RWPE2 (cell line): ENCODE results near the gene SPTBN5.

Source experiments
- ATAC-seq: fragments of 200-7000 bp; cut with Tn5 transposase; 3 replicates; pipeline ENCODE4 v1.9.1; 2021; ENCODE audit warnings: low read depth
- DNase-seq: peaks from one replicate; pipeline ENCODE4 v3.0.0-alpha.2; 2020; ENCODE audit warnings: low spot score
- H3K27ac ChIP-seq: fragments of 450-650 bp; 2 replicates; pipeline ENCODE4 v1.5.1; 2017; ENCODE audit warnings: mild to moderate bottlenecking; ENCODE audit not compliant: poor library complexity, severe bottlenecking
- H3K27me3 ChIP-seq: fragments of 250-450 bp; sonication (Bioruptor Pico); 2 replicates; pipeline ENCODE4 v1.5.1; 2021; ENCODE audit warnings: mild to moderate bottlenecking, moderate library complexity; ENCODE audit not compliant: insufficient read depth, poor library complexity, severe bottlenecking
- H3K36me3 ChIP-seq: fragments of 250-450 bp; sonication (Bioruptor Pico); 2 replicates; pipeline ENCODE4 v1.5.1; 2020; ENCODE audit warnings: low read depth, mild to moderate bottlenecking, moderate library complexity
- H3K4me1 ChIP-seq: fragments of 250-450 bp; sonication (Bioruptor Pico); 2 replicates; pipeline ENCODE4 v1.5.1; 2021; ENCODE audit warnings: mild to moderate bottlenecking, moderate library complexity; ENCODE audit not compliant: insufficient read depth, poor library complexity, severe bottlenecking
- H3K4me3 ChIP-seq: fragments of 250-450 bp; sonication (Bioruptor Pico); 2 replicates; pipeline ENCODE4 v1.5.1; 2021; ENCODE audit warnings: mild to moderate bottlenecking, moderate library complexity; ENCODE audit not compliant: severe bottlenecking
- H3K9me3 ChIP-seq: fragments of 250-450 bp; sonication (Bioruptor Pico); 2 replicates; pipeline ENCODE4 v1.5.1; 2021; ENCODE audit warnings: mild to moderate bottlenecking, moderate library complexity; ENCODE audit not compliant: severe bottlenecking
- TF ChIP-seq, protein P1 (sequence below): fragments of 450-650 bp; IDR thresholded peaks from one replicate; pipeline ENCODE4 v1.5.1; 2017; ENCODE audit warnings: mild to moderate bottlenecking, moderate library complexity; ENCODE audit not compliant: poor library complexity, severe bottlenecking

SPTBN5 gene

DNA sequence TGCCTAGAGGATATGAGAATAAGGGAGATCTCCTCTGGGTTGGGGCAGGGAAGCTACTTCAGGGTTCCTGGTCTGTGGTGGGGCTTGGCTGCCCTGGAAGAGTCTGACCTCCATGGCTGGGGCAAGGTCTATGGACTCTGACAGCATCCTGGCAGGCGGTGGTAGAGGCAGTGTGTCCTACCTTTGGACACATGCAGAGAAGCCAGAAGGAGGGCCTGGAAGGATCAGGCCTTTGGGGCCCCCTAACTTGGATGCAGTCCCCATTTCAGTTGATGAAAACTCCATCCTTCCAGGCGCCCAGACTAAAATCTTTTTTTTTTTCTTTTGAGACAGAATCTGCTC, 10.4 kb downstream of the SPTBN5 start:
- DNase-seq: no peak
- no peak for ATAC-seq
- Histone ChIP-seq H3K4me3 (no peak overlapping the region), H3K9me3 (no peaks in the 10 kb centered on the region), H3K27me3 (no peaks in the 10 kb centered on the region), H3K4me1 (peaks cover 3% of the 10 kb centered on the region), H3K27ac (no peak overlapping the region), H3K36me3 (no peaks in the 10 kb centered on the region)
- TF ChIP-seq, protein P1, sequence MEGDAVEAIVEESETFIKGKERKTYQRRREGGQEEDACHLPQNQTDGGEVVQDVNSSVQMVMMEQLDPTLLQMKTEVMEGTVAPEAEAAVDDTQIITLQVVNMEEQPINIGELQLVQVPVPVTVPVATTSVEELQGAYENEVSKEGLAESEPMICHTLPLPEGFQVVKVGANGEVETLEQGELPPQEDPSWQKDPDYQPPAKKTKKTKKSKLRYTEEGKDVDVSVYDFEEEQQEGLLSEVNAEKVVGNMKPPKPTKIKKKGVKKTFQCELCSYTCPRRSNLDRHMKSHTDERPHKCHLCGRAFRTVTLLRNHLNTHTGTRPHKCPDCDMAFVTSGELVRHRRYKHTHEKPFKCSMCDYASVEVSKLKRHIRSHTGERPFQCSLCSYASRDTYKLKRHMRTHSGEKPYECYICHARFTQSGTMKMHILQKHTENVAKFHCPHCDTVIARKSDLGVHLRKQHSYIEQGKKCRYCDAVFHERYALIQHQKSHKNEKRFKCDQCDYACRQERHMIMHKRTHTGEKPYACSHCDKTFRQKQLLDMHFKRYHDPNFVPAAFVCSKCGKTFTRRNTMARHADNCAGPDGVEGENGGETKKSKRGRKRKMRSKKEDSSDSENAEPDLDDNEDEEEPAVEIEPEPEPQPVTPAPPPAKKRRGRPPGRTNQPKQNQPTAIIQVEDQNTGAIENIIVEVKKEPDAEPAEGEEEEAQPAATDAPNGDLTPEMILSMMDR: no peak

DNA sequence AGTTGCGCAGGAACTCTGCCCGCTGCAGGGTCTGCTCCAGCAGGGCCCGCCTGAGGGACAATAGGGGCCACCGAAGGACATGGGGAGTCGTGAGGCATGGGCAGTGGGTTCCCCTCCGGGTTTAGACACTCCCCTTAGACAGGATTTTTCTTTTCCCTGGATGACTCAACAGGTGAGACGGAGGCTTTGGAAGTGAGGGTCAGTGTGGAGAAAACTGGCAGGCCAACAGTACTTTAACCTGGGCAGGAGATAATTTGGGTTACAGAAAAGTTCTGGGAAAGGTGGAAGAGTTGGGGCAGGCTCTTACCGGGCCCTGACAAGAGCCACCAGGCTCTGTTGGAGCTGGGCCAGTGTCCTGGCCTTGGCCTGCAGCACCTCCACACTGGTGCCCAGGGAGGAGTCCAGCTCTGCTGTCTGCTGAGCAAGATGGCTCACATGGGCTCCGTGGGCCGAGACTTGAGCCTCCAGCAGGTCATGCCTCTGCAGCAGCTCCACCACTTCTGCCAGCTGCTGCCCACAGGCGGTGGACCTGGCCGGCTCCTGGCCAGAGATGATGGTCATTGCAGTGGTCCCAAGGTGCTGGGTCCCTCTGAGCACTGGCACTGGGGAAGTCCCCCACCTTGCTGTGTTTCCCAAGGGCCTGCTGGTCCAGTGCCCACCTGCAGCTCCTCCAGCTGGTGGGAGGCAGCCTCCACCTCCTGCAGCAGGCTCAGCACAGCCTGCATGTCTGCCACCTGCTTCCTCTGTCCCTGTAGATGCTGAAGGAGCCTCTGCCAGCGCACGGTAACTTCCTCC, 11.0 kb downstream of the SPTBN5 start:
- Histone ChIP-seq H3K27ac (no peak overlapping the region), H3K9me3 (no peaks in the 10 kb centered on the region), H3K4me1 (peaks cover 3% of the 10 kb centered on the region), H3K36me3 (no peaks in the 10 kb centered on the region), H3K4me3 (no peak overlapping the region), H3K27me3 (no peaks in the 10 kb centered on the region)
- TF ChIP-seq, protein P1: no peak
- ATAC-seq: peak; percentile 26; the same call in 1 of the 3 replicates
- no peak for DNase-seq

GRCh38 chr15:41881920-41882688, 11.7 kb downstream of the SPTBN5 start:
- TF ChIP-seq, protein P1: no peak
- no peaks in the 10 kb centered on the region for H3K36me3 ChIP-seq
- ATAC-seq (peak; percentile 6; the same call in 1 of the 3 replicates), DNase-seq (no peak)
- peaks cover 3% of the 10 kb centered on the region for H3K4me1 ChIP-seq
- no peak overlapping the region for H3K27ac ChIP-seq
- H3K9me3 ChIP-seq: no peaks in the 10 kb centered on the region
- H3K27me3 ChIP-seq: no peaks in the 10 kb centered on the region
- H3K4me3 ChIP-seq: no peak overlapping the region

GRCh38 chr15:41881550-41881919, 12.3 kb downstream of the SPTBN5 start:
- no peaks in the 10 kb centered on the region for H3K36me3 ChIP-seq
- ATAC-seq: no peak
- H3K4me3 ChIP-seq: no peak overlapping the region
- no peak for DNase-seq
- TF ChIP-seq, protein P1: no peak
- H3K27ac ChIP-seq: no peak overlapping the region
- H3K27me3 ChIP-seq: no peaks in the 10 kb centered on the region
- H3K9me3 ChIP-seq: no peaks in the 10 kb centered on the region
- H3K4me1 ChIP-seq: peaks cover 3% of the 10 kb centered on the region
